Lung (tissue), 12 donors: ENCODE measurements around the gene POC1A. TPM values are rescaled to one million over a fixed set of nuclear protein-coding genes. Genes with fewer than 3 reads are reported as not detected.

Experiments used
- ATAC-seq: fragments of 200-7000 bp; cut with Tn5 transposase; one replicate; pipeline ENCODE4 v1.9.1; 2020; ENCODE audit warnings: moderate number of reproducible peaks; ENCODE audit not compliant: insufficient read depth, low FRiP score
- DNase-seq, 3 donors: peaks; one replicate each; pipeline ENCODE4 v3.0.0-alpha.2; 2013 to 2017
- H3K27ac ChIP-seq, 2 donors: one replicate each; pipeline ENCODE4 v1.5.1; 2013; ENCODE audit warnings: mild to moderate bottlenecking in 2 of 2, moderate library complexity in 2 of 2, control low read depth in 1 of 2, inconsistent platforms in 1 of 2, low read depth in 1 of 2, low read length in 1 of 2
- H3K27me3 ChIP-seq, 3 donors: one replicate each; pipeline ENCODE4 v1.5.1; 2013; ENCODE audit warnings: low read length in 2 of 3; ENCODE audit not compliant: control insufficient read depth in 3 of 3, insufficient read depth in 3 of 3
- H3K36me3 ChIP-seq, 4 donors: one replicate each; pipeline ENCODE4 v1.5.1; 2013; ENCODE audit warnings: low read length in 4 of 4, mild to moderate bottlenecking in 1 of 4, moderate library complexity in 1 of 4; ENCODE audit not compliant: control insufficient read depth in 4 of 4, insufficient read depth in 4 of 4
- H3K4me1 ChIP-seq, 5 donors: one replicate each; pipeline ENCODE4 v1.5.1; 2013; ENCODE audit warnings: low read length in 5 of 5, mild to moderate bottlenecking in 2 of 5, moderate library complexity in 1 of 5; ENCODE audit not compliant: control insufficient read depth in 5 of 5, insufficient read depth in 5 of 5
- H3K4me3 ChIP-seq: one replicate; pipeline ENCODE4 v1.5.1; 2013; ENCODE audit warnings: mild to moderate bottlenecking, control low read depth, moderate library complexity
- H3K9ac ChIP-seq, 2 donors: one replicate each; pipeline ENCODE4 v1.5.1; 2013; ENCODE audit warnings: low read length in 2 of 2, control low read depth in 1 of 2; ENCODE audit not compliant: insufficient read depth in 1 of 2
- H3K9me3 ChIP-seq, 4 donors: one replicate each; pipeline ENCODE4 v1.5.1; 2013; ENCODE audit warnings: low read length in 3 of 4, mild to moderate bottlenecking in 1 of 4, moderate library complexity in 1 of 4; ENCODE audit not compliant: control insufficient read depth in 4 of 4, insufficient read depth in 3 of 4
- WGBS, 2 donors: extraction: QIAGEN DNeasy Blood & Tissue Kit; methylation state at CpG; one replicate each; pipeline ENCODE4 v1.1.7; 2013; 5-methylcytosine and 5-hydroxymethylcytosine counted together
- polyA plus RNA-seq, 2 donors: library from polyadenylated mRNA; stranded (reverse); fragments of 200-250 nt; gene quantifications; one replicate each; pipeline ENCODE4 v1.2.1, GENCODE V29; 2013
- total RNA-seq, 2 donors: library from RNA; depleted of rRNA in 1 of 2; stranded (reverse); fragments of >200 nt in 1 of 2; gene quantifications; one replicate each; pipeline ENCODE4 v1.2.1, GENCODE V29; 2014 to 2021
- TF ChIP-seq, protein P1 (sequence below): IDR thresholded peaks from 2 replicates; pipeline ENCODE4 v1.5.1; 2012; ENCODE audit warnings: mild to moderate bottlenecking; ENCODE audit errors: control extremely low read depth, extremely low read depth
- donor health status: control.
- donor health status: control.
- donor health status: Bipolar disorder and iron deficiency.
- donor health status: healthy.
- donor health status: DM: yes; HTN: yes; CAD: no.

POC1A gene
- total and polyA plus RNA-seq, 4 donors: 2.3 to 5.4 (median 4.0) TPM

DNA sequence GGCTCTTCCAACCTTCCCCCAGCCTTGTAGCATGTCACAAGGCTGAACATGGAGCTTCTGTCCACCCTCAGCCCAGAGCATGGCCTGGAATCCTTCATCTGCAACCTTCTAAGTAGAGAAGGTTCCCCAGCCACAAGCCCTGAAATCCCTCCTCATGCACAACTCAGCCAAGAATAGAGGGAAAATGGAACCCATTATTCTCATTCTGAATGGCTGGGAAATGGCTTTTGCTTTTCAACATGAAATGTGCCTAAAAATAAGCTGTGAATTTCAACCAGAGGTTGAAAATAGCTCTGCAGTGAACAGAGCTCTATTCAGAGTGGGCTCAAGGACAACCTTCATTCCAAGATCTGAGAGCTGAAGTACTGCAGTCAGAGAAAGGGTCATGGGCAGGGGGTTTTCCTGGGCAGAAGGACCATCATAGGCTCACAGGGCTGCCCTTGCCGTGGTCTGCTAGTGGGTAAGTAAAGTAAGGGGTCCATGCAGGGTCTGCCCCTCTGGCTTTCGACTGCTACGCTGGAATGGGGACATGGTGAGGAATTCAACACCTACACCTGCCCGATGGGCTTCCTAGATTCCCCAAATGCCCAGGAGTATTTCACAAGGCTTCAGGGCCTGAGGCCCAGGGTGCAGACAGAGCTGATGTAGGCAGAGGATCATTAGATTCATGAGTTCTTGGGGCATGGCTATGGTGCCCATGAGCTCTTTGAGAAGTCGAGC, 35.9 kb downstream of the POC1A start:
- H3K27me3 ChIP-seq: no peaks in the 10 kb centered on the region
- ATAC-seq (no peak), DNase-seq (no peak)
- no peak overlapping the region for H3K4me3 ChIP-seq
- H3K4me1 ChIP-seq: peaks cover 0 to 14% (median 0%) of the 10 kb centered on the region in 5 donors
- peaks cover 0 to 6% (median 0%) of the 10 kb centered on the region in 4 donors for H3K36me3 ChIP-seq
- TF ChIP-seq, protein P1, sequence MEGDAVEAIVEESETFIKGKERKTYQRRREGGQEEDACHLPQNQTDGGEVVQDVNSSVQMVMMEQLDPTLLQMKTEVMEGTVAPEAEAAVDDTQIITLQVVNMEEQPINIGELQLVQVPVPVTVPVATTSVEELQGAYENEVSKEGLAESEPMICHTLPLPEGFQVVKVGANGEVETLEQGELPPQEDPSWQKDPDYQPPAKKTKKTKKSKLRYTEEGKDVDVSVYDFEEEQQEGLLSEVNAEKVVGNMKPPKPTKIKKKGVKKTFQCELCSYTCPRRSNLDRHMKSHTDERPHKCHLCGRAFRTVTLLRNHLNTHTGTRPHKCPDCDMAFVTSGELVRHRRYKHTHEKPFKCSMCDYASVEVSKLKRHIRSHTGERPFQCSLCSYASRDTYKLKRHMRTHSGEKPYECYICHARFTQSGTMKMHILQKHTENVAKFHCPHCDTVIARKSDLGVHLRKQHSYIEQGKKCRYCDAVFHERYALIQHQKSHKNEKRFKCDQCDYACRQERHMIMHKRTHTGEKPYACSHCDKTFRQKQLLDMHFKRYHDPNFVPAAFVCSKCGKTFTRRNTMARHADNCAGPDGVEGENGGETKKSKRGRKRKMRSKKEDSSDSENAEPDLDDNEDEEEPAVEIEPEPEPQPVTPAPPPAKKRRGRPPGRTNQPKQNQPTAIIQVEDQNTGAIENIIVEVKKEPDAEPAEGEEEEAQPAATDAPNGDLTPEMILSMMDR: no peak
- WGBS, 2 donors: 97 to 98% methylated on average over 5 of the region's 5 CpGs
- no peak overlapping the region for H3K27ac ChIP-seq
- no peaks in the 10 kb centered on the region for H3K9me3 ChIP-seq
- H3K9ac ChIP-seq: no peak overlapping the region

DNA sequence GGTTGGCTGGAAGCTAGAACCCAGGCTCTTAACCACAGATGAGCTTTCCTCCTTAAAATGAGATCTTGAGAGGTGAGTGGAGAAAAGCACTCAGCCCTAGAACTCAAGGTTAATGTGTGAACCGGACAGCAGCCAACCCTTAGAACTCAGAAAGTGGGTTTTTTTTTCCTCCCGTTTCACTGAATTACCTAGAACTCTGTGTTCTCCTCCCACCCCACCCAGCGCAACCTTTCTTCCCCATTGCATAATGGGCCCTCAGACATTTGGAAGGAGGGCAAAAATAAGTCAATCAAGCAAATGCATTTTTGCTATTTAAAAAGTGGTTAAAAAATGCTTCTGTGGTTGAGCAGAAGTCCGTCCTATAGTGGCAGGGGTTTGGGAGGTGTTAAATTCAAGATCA, 36.7 kb downstream of the POC1A start:
- ATAC-seq: no peak
- Histone ChIP-seq H3K27ac (no peak overlapping the region), H3K4me3 (no peak overlapping the region), H3K9me3 (no peaks in the 10 kb centered on the region), H3K9ac (no peak overlapping the region), H3K4me1 (peaks cover 0 to 8% (median 0%) of the 10 kb centered on the region in 5 donors), H3K36me3 (peaks cover 0 to 6% (median 0%) of the 10 kb centered on the region in 4 donors), H3K27me3 (no peaks in the 10 kb centered on the region)
- WGBS, 2 donors: 69 to 77% methylated on average over 4 of the region's 4 CpGs
- no peak for DNase-seq
- TF ChIP-seq, protein P1: no peak

DNA sequence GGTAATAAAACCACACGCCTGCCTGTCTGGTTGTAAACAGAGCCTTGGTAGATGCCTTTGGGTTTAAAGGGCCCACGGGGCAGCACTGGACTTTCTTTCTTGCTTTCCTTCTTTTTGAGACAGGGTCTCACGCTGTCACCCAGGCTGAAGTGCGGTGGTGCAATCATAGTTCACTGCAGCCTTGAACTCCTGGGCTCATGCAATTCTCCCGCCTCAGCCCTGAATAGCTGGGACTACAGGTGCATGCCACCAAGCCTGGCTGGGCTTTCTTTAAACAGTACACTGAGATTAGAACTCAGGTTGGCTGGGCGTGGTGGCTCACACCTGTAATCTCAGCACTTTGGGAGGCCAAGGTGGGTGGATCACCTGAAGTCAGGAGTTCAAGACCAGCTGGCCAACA, 42.2 kb downstream of the POC1A start:
- Histone ChIP-seq H3K4me3 (no peak overlapping the region), H3K27me3 (no peaks in the 10 kb centered on the region), H3K27ac (no peak overlapping the region), H3K36me3 (peaks cover 0 to 2% (median 0%) of the 10 kb centered on the region in 4 donors), H3K9ac (no peak overlapping the region), H3K9me3 (no peaks in the 10 kb centered on the region), H3K4me1 (peaks cover 0 to 29% (median 10%) of the 10 kb centered on the region in 5 donors)
- 95 to 98% methylated on average over 6 of the region's 6 CpGs for WGBS, 2 donors
- DNase-seq: no peak
- ATAC-seq: no peak
- TF ChIP-seq, protein P1: no peak

DNA sequence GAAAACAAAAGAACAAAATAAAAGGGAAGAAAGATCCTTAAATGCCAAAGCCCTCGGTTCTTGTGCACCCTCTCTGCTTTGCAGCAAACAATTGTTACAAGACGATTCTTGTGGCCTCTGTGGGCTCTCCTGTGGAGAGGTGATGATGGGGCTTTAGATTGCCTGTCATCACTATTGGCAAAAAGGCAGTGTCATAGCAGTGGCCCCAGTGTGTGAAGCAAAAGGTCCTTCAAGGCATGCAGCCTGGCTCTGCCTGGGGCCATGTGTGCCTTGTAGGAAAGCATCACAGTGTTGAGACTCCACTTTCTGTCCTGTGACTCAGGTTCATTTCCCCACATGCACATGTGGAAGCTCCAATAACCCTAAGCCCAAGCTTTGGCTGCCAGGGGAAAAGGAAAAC, 43.7 kb downstream of the POC1A start:
- DNase-seq (no peak), ATAC-seq (no peak)
- no peaks in the 10 kb centered on the region for H3K27me3 ChIP-seq
- H3K9me3 ChIP-seq: no peaks in the 10 kb centered on the region
- peaks cover 0 to 2% (median 0%) of the 10 kb centered on the region in 4 donors for H3K36me3 ChIP-seq
- 88 to 94% methylated on average over 2 of the region's 2 CpGs for WGBS, 2 donors
- H3K4me3 ChIP-seq: no peak overlapping the region
- H3K4me1 ChIP-seq: peaks cover 0 to 29% (median 10%) of the 10 kb centered on the region in 5 donors
- TF ChIP-seq, protein P1: no peak
- peak overlapping the region; percentile 17 to 36 for H3K9ac ChIP-seq
- no peak overlapping the region for H3K27ac ChIP-seq
